Choroid plexus epithelial cell (primary cell): Measurements from ENCODE around the gene ZBED4.

Experiments
- DNase-seq: peaks from one replicate; pipeline ENCODE4 v3.0.0-alpha.2; 2010; ENCODE audit warnings: low read depth
- H3K4me3 ChIP-seq: 2 replicates; pipeline ENCODE4 v1.5.1; 2011; ENCODE audit warnings: low read depth, mild to moderate bottlenecking, control low read depth, low read length, moderate library complexity
- TF ChIP-seq, protein P1 (sequence below): conservative IDR thresholded peaks from 2 replicates; pipeline ENCODE4 v1.5.1; 2011; ENCODE audit warnings: low read depth, mild to moderate bottlenecking, control low read depth, inconsistent platforms, low read length, moderate library complexity

ZBED4 gene

DNA sequence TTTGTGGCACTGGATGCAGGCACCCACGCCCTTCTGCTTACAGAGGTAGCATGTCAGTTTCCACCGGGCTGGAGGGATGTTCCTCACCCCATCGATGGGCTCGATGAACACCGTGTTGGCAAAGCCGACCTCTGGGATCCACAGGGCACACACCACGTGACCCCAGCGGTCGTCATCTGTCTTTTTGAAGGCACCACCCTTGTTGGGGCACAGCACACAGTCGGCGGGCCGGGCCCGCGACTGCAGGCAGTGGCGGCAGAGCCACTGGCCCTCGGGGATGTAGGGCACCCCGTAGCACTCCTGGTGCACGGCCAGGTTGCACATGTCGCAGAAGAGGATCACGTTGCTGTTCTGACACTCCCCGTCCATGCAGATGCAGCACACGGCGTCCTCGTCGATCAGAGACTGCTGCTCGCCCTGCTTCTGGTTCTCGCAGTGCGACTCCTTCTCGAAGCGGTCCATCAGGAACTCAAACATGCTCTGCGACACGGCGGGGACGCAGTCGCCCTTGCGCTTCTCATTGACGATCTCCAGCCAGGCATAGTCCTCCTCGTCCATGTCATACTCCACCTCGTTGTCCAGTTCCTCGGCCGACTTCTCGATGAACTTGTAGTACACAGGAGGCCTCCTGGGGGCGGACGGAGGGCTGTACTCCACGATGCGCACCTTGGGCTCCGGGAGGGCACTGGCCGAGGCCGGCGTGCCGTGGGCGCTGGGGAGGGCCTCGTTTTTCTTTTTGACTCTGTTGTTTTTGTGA is 30.2 kb upstream of the ZBED4 start:
- TF ChIP-seq, protein P1, sequence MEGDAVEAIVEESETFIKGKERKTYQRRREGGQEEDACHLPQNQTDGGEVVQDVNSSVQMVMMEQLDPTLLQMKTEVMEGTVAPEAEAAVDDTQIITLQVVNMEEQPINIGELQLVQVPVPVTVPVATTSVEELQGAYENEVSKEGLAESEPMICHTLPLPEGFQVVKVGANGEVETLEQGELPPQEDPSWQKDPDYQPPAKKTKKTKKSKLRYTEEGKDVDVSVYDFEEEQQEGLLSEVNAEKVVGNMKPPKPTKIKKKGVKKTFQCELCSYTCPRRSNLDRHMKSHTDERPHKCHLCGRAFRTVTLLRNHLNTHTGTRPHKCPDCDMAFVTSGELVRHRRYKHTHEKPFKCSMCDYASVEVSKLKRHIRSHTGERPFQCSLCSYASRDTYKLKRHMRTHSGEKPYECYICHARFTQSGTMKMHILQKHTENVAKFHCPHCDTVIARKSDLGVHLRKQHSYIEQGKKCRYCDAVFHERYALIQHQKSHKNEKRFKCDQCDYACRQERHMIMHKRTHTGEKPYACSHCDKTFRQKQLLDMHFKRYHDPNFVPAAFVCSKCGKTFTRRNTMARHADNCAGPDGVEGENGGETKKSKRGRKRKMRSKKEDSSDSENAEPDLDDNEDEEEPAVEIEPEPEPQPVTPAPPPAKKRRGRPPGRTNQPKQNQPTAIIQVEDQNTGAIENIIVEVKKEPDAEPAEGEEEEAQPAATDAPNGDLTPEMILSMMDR = no peak
- DNase-seq = no peak
- H3K4me3 ChIP-seq = no peak overlapping the region

DNA sequence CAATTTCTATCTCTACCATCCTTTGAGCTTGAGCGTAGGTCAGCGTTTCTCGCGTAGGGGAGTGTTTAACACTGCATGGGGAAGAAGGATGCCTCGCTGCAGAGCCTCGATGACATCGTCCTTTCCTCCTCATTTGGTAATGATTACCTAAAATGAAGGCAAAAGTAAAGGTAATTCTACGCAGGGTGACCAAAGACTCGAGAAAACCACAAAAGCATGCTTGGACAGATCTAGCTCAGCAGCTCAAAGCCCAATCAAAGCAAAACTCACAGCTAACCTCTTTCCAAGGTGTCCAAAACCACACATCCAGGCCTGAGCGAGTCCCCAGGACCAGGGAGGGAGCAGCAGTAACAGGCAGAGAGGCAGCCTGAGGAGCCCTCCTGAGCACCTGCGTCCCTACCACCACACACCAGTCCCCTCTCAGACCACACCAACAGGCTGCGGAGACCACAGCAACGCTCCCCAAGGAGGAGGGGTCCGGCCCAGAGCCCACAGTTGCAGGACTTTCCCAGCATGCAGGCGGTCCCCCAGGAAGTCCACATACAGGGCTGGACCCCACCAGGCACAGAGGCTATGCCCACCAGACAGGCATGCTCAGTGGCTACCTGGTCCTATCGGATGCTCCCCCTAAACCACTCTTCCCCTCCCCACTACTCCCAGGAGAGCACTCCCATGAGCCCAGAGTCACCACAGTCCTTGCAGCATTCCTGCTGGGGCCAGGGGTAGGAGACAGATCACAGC is 29.3 kb upstream of the ZBED4 start:
- no peak overlapping the region for H3K4me3 ChIP-seq
- DNase-seq = no peak
- TF ChIP-seq, protein P1 = no peak

DNA sequence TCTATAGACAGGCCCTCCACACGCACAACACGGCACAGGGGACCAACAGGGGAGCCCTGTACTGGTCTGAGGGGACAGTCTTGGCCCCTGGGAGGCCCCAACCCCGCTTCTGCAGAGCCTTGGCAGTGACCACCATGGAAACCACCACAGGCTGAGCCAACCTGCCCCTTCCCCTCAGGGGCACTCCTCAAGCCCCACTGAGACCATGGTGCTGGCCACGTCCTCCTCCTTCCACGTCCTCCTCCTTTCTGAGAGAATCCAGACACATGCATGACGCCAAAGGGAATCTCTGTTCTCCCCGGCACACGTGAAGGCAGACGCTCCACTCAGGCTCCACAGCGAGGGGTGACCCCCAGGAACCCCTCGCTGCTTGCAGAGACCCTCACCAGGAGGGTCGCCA is 28.7 kb upstream of the ZBED4 start:
- no peak for DNase-seq
- peak overlapping the region; percentile 72 for H3K4me3 ChIP-seq
- TF ChIP-seq, protein P1 = no peak

DNA sequence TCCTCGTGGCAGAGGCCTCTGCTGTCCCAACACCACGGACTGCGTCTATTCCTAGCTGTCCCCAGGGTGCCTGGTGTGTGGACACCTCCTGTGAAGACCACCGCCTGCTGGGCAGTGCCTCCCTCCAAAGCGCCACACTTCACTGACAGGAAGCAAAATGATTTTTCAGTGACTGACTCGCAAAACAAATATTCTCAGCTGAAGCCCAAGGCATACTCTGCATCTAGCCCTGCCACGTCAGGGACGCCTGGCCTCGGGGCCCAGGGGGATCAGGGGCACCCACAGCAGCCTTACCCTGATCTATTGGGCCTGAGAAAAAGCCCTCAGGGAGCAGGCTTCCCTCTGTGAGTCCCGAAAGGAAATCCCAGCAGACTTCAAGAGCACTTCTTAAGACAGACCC is 28.2 kb upstream of the ZBED4 start:
- peak overlapping the region; percentile 72 for H3K4me3 ChIP-seq
- DNase-seq = peak; percentile 37

DNA sequence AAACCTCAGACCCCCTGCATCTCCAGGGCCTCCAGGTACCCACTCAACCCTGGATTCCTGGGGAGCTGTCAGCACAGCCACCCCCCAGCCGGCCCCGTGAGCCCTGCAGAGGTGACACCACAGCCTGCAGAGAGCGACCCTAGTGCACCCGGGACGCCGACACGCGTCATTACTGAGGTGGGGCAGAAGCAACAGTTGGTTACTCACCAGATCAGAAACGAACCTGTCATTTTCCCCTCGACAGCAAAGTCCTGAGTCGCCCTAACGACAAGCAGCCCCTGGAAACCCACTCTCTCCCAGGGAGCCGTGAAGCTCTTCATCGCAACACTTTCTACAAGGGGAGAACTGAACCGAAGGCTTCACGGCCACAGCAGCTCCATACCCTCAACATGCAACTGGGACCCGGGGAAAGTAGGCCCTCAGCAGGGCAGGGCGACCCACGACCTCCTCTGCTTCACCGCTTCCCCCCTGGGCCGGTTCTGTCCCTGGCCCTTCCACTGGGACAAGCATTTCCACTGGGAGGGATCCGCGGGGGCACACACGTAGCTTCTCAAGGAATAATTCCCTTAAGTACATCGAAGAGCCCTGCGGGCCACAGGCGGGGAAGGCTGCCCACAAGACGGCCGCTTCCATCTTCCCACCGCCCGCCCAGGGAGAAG is 27.6 kb upstream of the ZBED4 start:
- H3K4me3 ChIP-seq = peak overlapping the region; percentile 72
- DNase-seq = peak; percentile 34
- TF ChIP-seq, protein P1 = no peak

More for the DNA sequence above, 28.2 kb upstream of the ZBED4 start:
- TF ChIP-seq, protein P1 = no peak

DNA sequence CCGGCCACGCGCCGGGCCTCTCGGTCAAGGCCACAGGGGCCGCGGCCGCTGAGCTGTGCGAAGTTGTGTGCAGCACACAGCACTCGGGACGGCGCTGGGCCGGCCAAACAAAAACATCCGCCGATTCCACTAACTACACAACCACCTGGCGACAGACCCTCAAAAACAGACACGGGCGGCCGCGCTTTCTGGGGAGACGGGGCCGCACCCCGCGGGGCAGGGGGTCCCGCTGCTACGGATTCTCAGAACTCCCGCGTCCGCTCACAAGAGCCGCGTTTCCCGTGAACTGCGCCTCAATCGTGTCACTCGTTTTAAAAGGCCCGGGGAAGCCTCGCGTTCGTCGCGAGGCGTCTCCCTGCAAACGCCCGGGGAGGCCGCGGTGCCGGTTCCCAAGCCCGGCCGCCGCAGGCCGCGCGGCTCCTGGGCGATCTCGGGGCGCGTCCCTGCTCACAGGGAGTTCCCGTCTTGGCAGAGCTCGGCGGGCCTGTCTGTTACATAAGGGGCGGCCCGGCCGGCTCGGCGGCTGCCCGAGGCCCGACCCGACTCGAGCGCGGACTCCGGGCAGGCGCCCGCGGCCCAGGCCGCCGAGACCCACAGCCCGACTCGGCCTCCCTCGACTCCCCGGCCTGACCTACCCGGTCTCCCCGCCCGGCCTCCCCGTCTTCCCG is 26.9 kb upstream of the ZBED4 start:
- peak overlapping the region; percentile 72 for H3K4me3 ChIP-seq
- peak; percentile 56 for DNase-seq
- TF ChIP-seq, protein P1 = no peak
